ENCODE data around the gene USP11.
A peak's percentile ranks its signal among the peaks of the same experiment; 100 is the strongest.

USP11 gene

DNA sequence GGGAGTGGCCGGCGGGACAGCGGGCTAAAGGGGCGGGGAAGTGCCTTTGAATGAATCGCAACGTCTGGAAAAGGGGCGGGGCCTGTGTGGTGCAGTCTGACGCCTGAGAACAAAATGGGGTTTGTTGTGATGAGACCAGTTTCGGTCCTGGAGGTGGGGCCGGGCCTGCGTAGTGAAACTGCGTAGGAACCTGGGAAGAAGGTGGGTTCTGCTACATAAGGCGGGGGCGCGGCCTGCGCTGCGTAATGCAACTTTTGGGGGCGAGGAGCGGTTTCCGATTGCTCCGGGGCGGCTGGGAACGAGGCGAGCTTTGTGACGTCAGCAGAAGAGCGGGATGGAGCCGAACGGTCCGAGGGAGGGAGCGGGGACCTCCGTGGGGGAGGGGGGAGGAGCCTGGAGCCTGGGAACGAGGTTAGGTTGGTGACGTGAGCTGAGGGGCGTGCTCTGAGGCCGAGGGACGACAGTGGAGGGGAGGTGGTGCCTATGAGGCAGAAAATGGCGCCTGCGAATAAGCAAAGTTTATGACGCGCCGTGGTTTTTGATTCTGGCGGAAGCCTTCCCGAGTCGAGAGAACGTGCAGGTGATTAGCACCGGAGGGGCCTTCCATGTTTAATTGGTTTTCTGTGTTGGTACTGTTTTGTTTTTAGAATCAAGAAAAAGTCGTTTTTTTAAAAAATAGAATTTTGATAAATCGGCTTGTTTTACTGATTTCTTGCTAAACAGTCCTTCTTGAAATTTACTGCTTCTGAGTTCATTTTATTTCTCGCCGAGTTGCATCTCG, 714 bp downstream of the USP11 start:
- no peaks in the 10 kb centered on the region for H4K20me1 ChIP-seq (ENCODE audit: control insufficient read depth, insufficient read depth, low read depth, low read length)
- H3F3A ChIP-seq (ENCODE audit: control insufficient read depth, insufficient read depth), result 0 out of 2 replicates have a peak, but pooled peaks cover 3% of the 10 kb centered on the region
- TF ChIP-seq EZH2phosphoT487 (IDR thresholded peaks at IDR 0.05; ENCODE audit: borderline replicate concordance, low read length), result no peak
- TF ChIP-seq, protein P1, sequence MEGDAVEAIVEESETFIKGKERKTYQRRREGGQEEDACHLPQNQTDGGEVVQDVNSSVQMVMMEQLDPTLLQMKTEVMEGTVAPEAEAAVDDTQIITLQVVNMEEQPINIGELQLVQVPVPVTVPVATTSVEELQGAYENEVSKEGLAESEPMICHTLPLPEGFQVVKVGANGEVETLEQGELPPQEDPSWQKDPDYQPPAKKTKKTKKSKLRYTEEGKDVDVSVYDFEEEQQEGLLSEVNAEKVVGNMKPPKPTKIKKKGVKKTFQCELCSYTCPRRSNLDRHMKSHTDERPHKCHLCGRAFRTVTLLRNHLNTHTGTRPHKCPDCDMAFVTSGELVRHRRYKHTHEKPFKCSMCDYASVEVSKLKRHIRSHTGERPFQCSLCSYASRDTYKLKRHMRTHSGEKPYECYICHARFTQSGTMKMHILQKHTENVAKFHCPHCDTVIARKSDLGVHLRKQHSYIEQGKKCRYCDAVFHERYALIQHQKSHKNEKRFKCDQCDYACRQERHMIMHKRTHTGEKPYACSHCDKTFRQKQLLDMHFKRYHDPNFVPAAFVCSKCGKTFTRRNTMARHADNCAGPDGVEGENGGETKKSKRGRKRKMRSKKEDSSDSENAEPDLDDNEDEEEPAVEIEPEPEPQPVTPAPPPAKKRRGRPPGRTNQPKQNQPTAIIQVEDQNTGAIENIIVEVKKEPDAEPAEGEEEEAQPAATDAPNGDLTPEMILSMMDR (IDR thresholded peaks at IDR 0.05; ENCODE audit: low read depth, low read length, poor library complexity, severe bottlenecking), result no peak
- peaks cover 15% of the 10 kb centered on the region for H3K4me1 ChIP-seq (ENCODE audit: control insufficient read depth, low read length)
- peaks cover 8% of the 10 kb centered on the region for H3K36me3 ChIP-seq (ENCODE audit: control insufficient read depth, low read length)
- H3K79me2 ChIP-seq (ENCODE audit: control insufficient read depth, low read length), result peaks cover 43% of the 10 kb centered on the region
- peak overlapping the region; percentile 78 for H3K4me2 ChIP-seq (ENCODE audit: low read length)
- H3K27ac ChIP-seq (ENCODE audit: low read depth, low read length), result peak overlapping the region; percentile 81
- no peaks in the 10 kb centered on the region for H3K27me3 ChIP-seq (ENCODE audit: control insufficient read depth, low read length)
- no peaks in the 10 kb centered on the region for H3K9me3 ChIP-seq (ENCODE audit: control insufficient read depth, insufficient read depth, low read length)
- no peaks in the 10 kb centered on the region for H3K9me2 ChIP-seq (replicated peaks; ENCODE audit: control insufficient read depth, low read length)
- peak overlapping the region; percentile 87 for H3K4me3 ChIP-seq (ENCODE audit: low read length)

DNA sequence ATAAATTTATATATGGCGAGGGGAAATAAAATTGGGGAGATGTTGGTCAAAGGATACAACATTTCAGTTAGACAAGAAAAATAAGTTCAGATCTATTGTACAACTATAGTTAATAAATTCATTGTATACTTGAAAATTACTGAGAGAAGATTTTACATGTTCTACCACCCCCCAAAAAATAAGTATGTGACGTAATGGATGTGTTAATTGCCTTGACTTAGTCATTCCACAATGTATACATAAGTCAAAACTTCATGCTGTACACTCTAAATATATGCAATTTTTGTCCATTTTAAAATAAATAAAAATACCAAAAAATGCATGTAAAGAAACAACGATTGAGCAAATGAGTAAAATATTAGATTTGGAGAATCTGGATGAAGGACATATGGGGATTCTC, 1.8 kb downstream of the USP11 start:
- TF ChIP-seq, protein P1 (IDR thresholded peaks at IDR 0.05; ENCODE audit: low read depth, low read length, poor library complexity, severe bottlenecking), result no peak
- TF ChIP-seq EZH2phosphoT487 (IDR thresholded peaks at IDR 0.05; ENCODE audit: borderline replicate concordance, low read length), result no peak
- no peaks in the 10 kb centered on the region for H3K27me3 ChIP-seq (ENCODE audit: control insufficient read depth, low read length)
- peaks cover 15% of the 10 kb centered on the region for H3K4me1 ChIP-seq (ENCODE audit: control insufficient read depth, low read length)
- H3F3A ChIP-seq (ENCODE audit: control insufficient read depth, insufficient read depth), result 0 out of 2 replicates have a peak, but pooled peaks cover 3% of the 10 kb centered on the region
- H3K36me3 ChIP-seq (ENCODE audit: control insufficient read depth, low read length), result peaks cover 4% of the 10 kb centered on the region
- no peaks in the 10 kb centered on the region for H3K9me3 ChIP-seq (ENCODE audit: control insufficient read depth, insufficient read depth, low read length)
- H3K79me2 ChIP-seq (ENCODE audit: control insufficient read depth, low read length), result peaks cover 43% of the 10 kb centered on the region
- no peaks in the 10 kb centered on the region for H3K9me2 ChIP-seq (replicated peaks; ENCODE audit: control insufficient read depth, low read length)
- H3K4me3 ChIP-seq (ENCODE audit: low read length), result peak overlapping the region; percentile 87
- H3K27ac ChIP-seq (ENCODE audit: low read depth, low read length), result no peak overlapping the region
- no peaks in the 10 kb centered on the region for H4K20me1 ChIP-seq (ENCODE audit: control insufficient read depth, insufficient read depth, low read depth, low read length)
- peak overlapping the region; percentile 78 for H3K4me2 ChIP-seq (ENCODE audit: low read length)

DNA sequence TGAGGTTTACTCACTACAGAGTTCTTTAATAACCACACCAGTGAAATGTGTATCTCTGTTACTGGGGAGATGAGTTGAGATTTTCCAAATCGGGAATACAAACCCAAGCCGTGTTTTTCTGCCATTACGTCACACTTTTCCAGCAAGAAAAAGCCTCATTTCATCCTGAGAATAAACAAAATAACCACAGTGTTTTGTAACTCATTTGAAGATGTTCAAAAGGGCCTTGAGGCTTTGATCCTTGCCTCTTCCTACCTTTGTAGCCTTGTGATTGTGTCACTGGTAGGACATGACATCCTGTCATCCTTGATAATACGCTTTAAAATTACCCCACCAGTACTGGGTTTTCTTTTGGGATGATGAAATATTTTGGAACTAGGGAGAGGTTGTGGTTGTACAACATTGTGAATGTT, 2.9 kb downstream of the USP11 start:
- no peaks in the 10 kb centered on the region for H3K27me3 ChIP-seq (ENCODE audit: control insufficient read depth, low read length)
- H3K27ac ChIP-seq (ENCODE audit: low read depth, low read length), result no peak overlapping the region
- 0 out of 2 replicates have a peak, but pooled peaks cover 3% of the 10 kb centered on the region for H3F3A ChIP-seq (ENCODE audit: control insufficient read depth, insufficient read depth)
- H3K9me3 ChIP-seq (ENCODE audit: control insufficient read depth, insufficient read depth, low read length), result no peaks in the 10 kb centered on the region
- H3K4me2 ChIP-seq (ENCODE audit: low read length), result peak overlapping the region; percentile 11; the same call in 1 of the 2 replicates
- H3K9me2 ChIP-seq (replicated peaks; ENCODE audit: control insufficient read depth, low read length), result no peaks in the 10 kb centered on the region
- H3K36me3 ChIP-seq (ENCODE audit: control insufficient read depth, low read length), result no peaks in the 10 kb centered on the region; the same call in none of the 2 replicates
- no peak for TF ChIP-seq EZH2phosphoT487 (IDR thresholded peaks at IDR 0.05; ENCODE audit: borderline replicate concordance, low read length)
- TF ChIP-seq, protein P1 (IDR thresholded peaks at IDR 0.05; ENCODE audit: low read depth, low read length, poor library complexity, severe bottlenecking), result no peak
- H3K79me2 ChIP-seq (ENCODE audit: control insufficient read depth, low read length), result peaks cover 43% of the 10 kb centered on the region
- H3K4me3 ChIP-seq (ENCODE audit: low read length), result no peak overlapping the region
- no peaks in the 10 kb centered on the region for H4K20me1 ChIP-seq (ENCODE audit: control insufficient read depth, insufficient read depth, low read depth, low read length)
- peaks cover 15% of the 10 kb centered on the region for H3K4me1 ChIP-seq (ENCODE audit: control insufficient read depth, low read length)

Measured in DOHH2 (cell line).